T-helper 17 cell (primary cell): ENCODE data around the gene SPNS2. TPM values are rescaled to one million over a fixed set of nuclear protein-coding genes. Genes with fewer than 3 reads are reported as not detected.

Experiments used
- ATAC-seq: fragments of 150-1000 bp; cut with Tn5 transposase; 2 replicates; pipeline ENCODE4 v1.10.0; 2021; ENCODE audit warnings: mild to moderate bottlenecking, moderate library complexity
- DNase-seq, 3 donors: peaks; one replicate each; pipeline versions ENCODE4 v3.0.0 to v3.0.0-alpha.2; 2020 to 2021
- H3K9me3 ChIP-seq: one replicate; pipeline ENCODE4 v1.7.0; 2013; ENCODE audit warnings: low read length, mild to moderate bottlenecking; ENCODE audit not compliant: control insufficient read depth, poor library complexity, severe bottlenecking
- H3K27ac Mint-ChIP-seq: one replicate; pipeline ENCODE4 v1.8.0; 2022; ENCODE audit warnings: mild to moderate bottlenecking, moderate library complexity, mixed read lengths
- H3K27me3 Mint-ChIP-seq: one replicate; pipeline ENCODE4 v1.8.0; 2022; ENCODE audit warnings: mixed read lengths
- H3K36me3 Mint-ChIP-seq: one replicate; pipeline ENCODE4 v1.8.0; 2022; ENCODE audit warnings: low read depth, mixed read lengths
- H3K4me1 Mint-ChIP-seq: one replicate; pipeline ENCODE4 v1.8.0; 2022; ENCODE audit warnings: mild to moderate bottlenecking, mixed read lengths
- H3K4me3 Mint-ChIP-seq: one replicate; pipeline ENCODE4 v1.8.0; 2022; ENCODE audit warnings: mild to moderate bottlenecking, moderate library complexity, mixed read lengths
- total RNA-seq, 4 donors: library from RNA in 2 of 4; stranded (reverse) in 2 of 4; gene quantifications; one replicate each; pipeline ENCODE4 v1.2.3 and lab custom pipeline; 2022 to 2026

SPNS2 gene, protein sequence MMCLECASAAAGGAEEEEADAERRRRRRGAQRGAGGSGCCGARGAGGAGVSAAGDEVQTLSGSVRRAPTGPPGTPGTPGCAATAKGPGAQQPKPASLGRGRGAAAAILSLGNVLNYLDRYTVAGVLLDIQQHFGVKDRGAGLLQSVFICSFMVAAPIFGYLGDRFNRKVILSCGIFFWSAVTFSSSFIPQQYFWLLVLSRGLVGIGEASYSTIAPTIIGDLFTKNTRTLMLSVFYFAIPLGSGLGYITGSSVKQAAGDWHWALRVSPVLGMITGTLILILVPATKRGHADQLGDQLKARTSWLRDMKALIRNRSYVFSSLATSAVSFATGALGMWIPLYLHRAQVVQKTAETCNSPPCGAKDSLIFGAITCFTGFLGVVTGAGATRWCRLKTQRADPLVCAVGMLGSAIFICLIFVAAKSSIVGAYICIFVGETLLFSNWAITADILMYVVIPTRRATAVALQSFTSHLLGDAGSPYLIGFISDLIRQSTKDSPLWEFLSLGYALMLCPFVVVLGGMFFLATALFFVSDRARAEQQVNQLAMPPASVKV
- total RNA-seq, result under 1 TPM; 0.22 to 0.73 TPM
- 0.35 to 0.38 reads per million in 2 donors for total RNA-seq (lab: John Stamatoyannopoulos, UW)

GRCh38 chr17:4498461-4499397 lies at the start of gene SPNS2:
TSS of gene SPNS2 (plus strand) at chr17:4498881. CDS start at chr17:4499048, 167 bp downstream.
- Mint-ChIP-seq H3K27me3 (peaks cover 31% of the 10 kb centered on the region), H3K27ac (no peak within 1 kb of the TSS), H3K36me3 (peaks cover 4% of the 10 kb centered on the region), H3K4me1 (peaks cover 20% of the 10 kb centered on the region), H3K4me3 (peak within 1 kb of the TSS; percentile 90)
- DNase-seq (peak; percentile 51), ATAC-seq (peak; percentile 92)
- H3K9me3 ChIP-seq, result no peaks in the 10 kb centered on the region

- peaks cover 10% of the 10 kb centered on the region for H3K27me3 Mint-ChIP-seq
These were observed 48.9 kb upstream of the SPNS2 start for GRCh38 chr17:4449736-4450135.

DNA sequence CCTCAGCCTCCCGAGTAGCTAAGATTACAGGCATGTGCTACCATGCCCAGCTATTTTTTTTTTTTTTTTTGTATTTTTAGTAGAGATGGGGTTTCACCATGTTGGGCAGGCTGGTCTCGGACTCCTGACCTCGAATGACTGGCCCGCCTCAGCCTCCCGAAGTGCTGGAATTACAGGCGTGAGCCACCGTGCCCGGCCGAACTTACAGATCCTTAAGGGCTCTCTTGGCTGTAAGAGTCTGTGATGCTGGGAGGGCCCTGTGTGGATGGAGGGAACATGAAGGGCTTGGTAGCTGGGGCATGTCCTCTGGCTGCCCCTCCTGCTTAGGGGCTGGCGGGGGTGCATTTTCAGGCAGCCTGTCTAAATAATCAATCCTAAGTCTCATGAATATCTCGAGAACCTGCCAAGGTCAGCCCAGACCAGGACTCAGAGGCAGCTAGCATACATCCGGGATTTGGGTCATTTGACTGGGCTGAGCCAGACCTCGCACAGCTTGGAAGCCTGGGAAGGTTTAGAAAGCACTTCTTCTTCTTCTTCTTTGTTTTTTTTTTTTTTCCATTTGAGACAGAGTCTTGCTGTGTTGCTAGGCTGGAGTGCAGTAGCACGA lies 47.9 kb upstream of the SPNS2 start:
- no peaks in the 10 kb centered on the region for H3K9me3 ChIP-seq
- no peaks in the 10 kb centered on the region for H3K36me3 Mint-ChIP-seq
- H3K4me3 Mint-ChIP-seq, result no peak overlapping the region
- no peak overlapping the region for H3K27ac Mint-ChIP-seq
- H3K4me1 Mint-ChIP-seq, result peaks cover 8% of the 10 kb centered on the region
- DNase-seq (no peak), ATAC-seq (no peak)
- H3K27me3 Mint-ChIP-seq, result peaks cover 10% of the 10 kb centered on the region

More at GRCh38 chr17:4449736-4450135, 48.9 kb upstream of the SPNS2 start:
- DNase-seq (no peak), ATAC-seq (no peak)
- peaks cover 8% of the 10 kb centered on the region for H3K4me1 Mint-ChIP-seq
- no peaks in the 10 kb centered on the region for H3K9me3 ChIP-seq
- H3K27ac Mint-ChIP-seq, result peak overlapping the region; percentile 2
- H3K36me3 Mint-ChIP-seq, result no peaks in the 10 kb centered on the region
- H3K4me3 Mint-ChIP-seq, result no peak overlapping the region

DNA sequence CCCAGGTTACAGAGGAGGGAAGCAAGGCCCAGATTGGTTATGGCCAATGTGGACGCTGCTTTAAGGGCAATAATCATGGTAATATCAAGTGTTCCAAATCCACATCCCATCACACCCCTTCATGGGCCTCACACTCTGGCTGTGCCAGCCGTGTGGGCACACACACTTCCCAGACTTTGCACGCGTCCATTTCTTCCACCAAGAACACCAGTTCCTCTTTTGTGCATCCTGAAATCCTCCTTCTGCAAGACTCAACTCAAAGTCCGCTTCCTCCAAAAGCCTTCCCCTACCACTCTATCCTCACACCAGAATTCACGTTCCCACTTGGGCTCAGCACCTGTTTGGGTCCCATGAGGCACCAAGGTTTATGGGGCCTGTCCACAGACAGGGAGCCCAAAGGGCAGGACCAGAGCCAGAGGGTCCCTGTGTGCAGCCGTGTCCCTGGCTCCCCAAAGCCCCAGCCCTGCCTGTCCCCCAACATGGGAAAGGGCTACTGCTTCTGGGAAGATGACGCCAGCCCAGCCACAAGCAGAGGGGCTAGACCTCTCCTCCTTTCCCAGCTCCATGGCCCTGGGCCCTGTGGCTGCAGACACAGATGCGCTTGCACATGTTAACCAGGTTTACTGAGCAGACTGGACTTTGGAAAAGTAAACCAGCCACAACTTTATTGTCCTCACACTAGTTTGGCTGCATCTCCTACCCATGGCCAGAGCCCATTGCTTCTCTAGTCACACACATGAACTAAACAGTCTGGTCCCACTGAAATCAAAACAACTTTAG lies 44.7 kb upstream of the SPNS2 start:
- H3K27ac Mint-ChIP-seq, result no peak overlapping the region
- H3K4me3 Mint-ChIP-seq, result no peak overlapping the region
- ATAC-seq, result no peak
- H3K4me1 Mint-ChIP-seq, result peaks cover 10% of the 10 kb centered on the region
- H3K27me3 Mint-ChIP-seq, result peaks cover 10% of the 10 kb centered on the region
- no peak for DNase-seq
- H3K9me3 ChIP-seq, result no peaks in the 10 kb centered on the region
- no peaks in the 10 kb centered on the region for H3K36me3 Mint-ChIP-seq

GRCh38 chr17:4460661-4461060 lies 38.0 kb upstream of the SPNS2 start:
- DNase-seq (no peak), ATAC-seq (no peak)
- peaks cover 2% of the 10 kb centered on the region for H3K4me1 Mint-ChIP-seq
- H3K4me3 Mint-ChIP-seq, result no peak overlapping the region
- no peak overlapping the region for H3K27ac Mint-ChIP-seq
- H3K36me3 Mint-ChIP-seq, result no peaks in the 10 kb centered on the region
- no peaks in the 10 kb centered on the region for H3K9me3 ChIP-seq
- no peaks in the 10 kb centered on the region for H3K27me3 Mint-ChIP-seq

- DNase-seq (no peak), ATAC-seq (no peak)
- no peaks in the 10 kb centered on the region for H3K9me3 ChIP-seq
- Mint-ChIP-seq H3K4me1 (peaks cover 2% of the 10 kb centered on the region), H3K27ac (no peak overlapping the region), H3K36me3 (no peaks in the 10 kb centered on the region), H3K4me3 (no peak overlapping the region), H3K27me3 (no peaks in the 10 kb centered on the region)
These were observed 34.7 kb upstream of the SPNS2 start for GRCh38 chr17:4463818-4464476.

- no peak overlapping the region for H3K4me3 Mint-ChIP-seq
These were observed 32.9 kb upstream of the SPNS2 start for GRCh38 chr17:4465786-4466185.

GRCh38 chr17:4467287-4467686 lies 31.4 kb upstream of the SPNS2 start:
- DNase-seq, result no peak
- no peak overlapping the region for H3K27ac Mint-ChIP-seq
- no peaks in the 10 kb centered on the region for H3K36me3 Mint-ChIP-seq
- H3K4me3 Mint-ChIP-seq, result peak overlapping the region; percentile 31
- H3K27me3 Mint-ChIP-seq, result no peaks in the 10 kb centered on the region
- ATAC-seq, result no peak
- peaks cover 3% of the 10 kb centered on the region for H3K4me1 Mint-ChIP-seq
- H3K9me3 ChIP-seq, result no peaks in the 10 kb centered on the region

More at GRCh38 chr17:4465786-4466185, 32.9 kb upstream of the SPNS2 start:
- no peaks in the 10 kb centered on the region for H3K9me3 ChIP-seq
- H3K27ac Mint-ChIP-seq, result no peak overlapping the region
- no peak for DNase-seq
- ATAC-seq, result no peak
- no peaks in the 10 kb centered on the region for H3K36me3 Mint-ChIP-seq
- no peaks in the 10 kb centered on the region for H3K27me3 Mint-ChIP-seq
- H3K4me1 Mint-ChIP-seq, result peaks cover 2% of the 10 kb centered on the region

DNA sequence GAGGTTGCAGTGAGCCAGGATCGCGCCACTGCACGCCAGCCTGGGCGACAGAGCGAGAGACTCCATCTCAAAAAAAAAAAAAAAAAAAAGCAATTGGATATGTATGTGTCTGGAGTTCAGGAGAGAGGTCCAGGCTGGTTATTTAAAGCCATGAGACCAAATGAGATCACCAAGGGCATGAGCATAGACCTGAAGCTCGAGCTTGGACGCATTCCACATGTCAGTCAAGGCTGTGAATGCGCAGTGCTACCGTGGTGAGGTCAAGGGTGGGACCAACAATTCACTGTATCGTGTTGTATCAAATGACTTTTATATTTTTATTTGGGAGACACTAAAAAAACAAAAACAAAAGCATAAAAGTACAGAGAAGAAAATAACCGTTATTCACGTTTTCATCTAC lies 29.1 kb upstream of the SPNS2 start:
- Mint-ChIP-seq H3K4me3 (no peak overlapping the region), H3K4me1 (peaks cover 3% of the 10 kb centered on the region)

GRCh38 chr17:4472286-4472685 lies 26.4 kb upstream of the SPNS2 start:
- peaks cover 2% of the 10 kb centered on the region for H3K36me3 Mint-ChIP-seq
- no peaks in the 10 kb centered on the region for H3K9me3 ChIP-seq
- peaks cover 3% of the 10 kb centered on the region for H3K4me1 Mint-ChIP-seq
- no peak overlapping the region for H3K4me3 Mint-ChIP-seq
- H3K27me3 Mint-ChIP-seq, result no peaks in the 10 kb centered on the region
- DNase-seq, result no peak
- ATAC-seq, result no peak
- no peak overlapping the region for H3K27ac Mint-ChIP-seq

More for the DNA sequence above, 29.1 kb upstream of the SPNS2 start:
- no peak for DNase-seq
- Mint-ChIP-seq H3K27ac (no peak overlapping the region), H3K27me3 (no peaks in the 10 kb centered on the region), H3K36me3 (no peaks in the 10 kb centered on the region)
- H3K9me3 ChIP-seq, result no peaks in the 10 kb centered on the region
- no peak for ATAC-seq

DNA sequence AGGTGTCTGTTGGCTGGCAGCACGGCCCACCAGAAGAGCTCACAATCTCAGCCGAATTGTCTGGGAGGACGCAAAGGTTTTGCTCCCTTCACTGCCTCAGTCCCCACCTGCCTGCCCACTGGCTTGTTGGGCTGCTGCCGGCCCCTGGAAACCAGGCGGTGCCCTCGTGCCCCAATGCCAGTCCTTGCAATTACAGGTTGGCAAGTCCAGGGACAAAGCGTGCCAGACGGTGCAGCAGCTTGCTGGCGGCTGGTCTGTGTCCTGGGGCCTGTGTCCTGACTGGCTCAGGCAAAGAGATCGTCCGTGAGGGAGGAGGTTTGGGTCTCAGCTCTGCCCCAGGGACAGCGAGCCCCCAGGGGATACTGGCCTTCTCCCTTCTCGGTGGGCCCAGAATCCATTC lies 24.6 kb upstream of the SPNS2 start:
- Mint-ChIP-seq H3K4me1 (peaks cover 3% of the 10 kb centered on the region), H3K27ac (no peak overlapping the region), H3K4me3 (no peak overlapping the region), H3K36me3 (peaks cover 2% of the 10 kb centered on the region), H3K27me3 (no peaks in the 10 kb centered on the region)
- ATAC-seq (no peak), DNase-seq (no peak)
- no peaks in the 10 kb centered on the region for H3K9me3 ChIP-seq

DNA sequence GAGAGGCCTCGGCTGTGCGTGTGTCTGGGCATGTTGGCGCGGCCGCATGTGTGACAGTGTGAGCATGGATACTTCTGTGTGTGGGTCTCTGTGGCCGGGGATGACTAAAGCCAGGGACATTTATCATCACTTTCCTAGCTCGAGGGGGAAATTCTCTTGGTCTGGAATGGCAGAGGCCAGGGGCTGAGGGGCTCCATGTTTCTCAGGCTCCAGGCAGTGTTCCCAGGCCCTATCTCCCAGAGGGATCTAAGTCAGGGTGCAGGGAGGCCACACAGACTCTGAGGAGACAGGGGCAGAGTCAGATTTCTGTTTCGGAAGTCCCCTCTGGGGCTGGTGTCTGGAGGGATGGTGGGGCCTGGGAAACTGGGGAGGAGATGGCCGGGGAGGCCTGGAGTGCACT lies 23.7 kb upstream of the SPNS2 start:
- no peak for DNase-seq
- H3K27me3 Mint-ChIP-seq, result no peaks in the 10 kb centered on the region
- no peak overlapping the region for H3K27ac Mint-ChIP-seq
- no peak for ATAC-seq
- no peak overlapping the region for H3K4me3 Mint-ChIP-seq
- peaks cover 2% of the 10 kb centered on the region for H3K36me3 Mint-ChIP-seq
- H3K9me3 ChIP-seq, result no peaks in the 10 kb centered on the region
- peaks cover 3% of the 10 kb centered on the region for H3K4me1 Mint-ChIP-seq
